NB4 (cell line): ENCODE measurements around the gene SASS6.

Experiments used
- DNase-seq: peaks from one replicate; pipeline ENCODE4 v3.0.0; 2010; ENCODE audit warnings: low read depth
- H3K4me3 ChIP-seq: one replicate; pipeline ENCODE4 v1.5.1; 2011; ENCODE audit warnings: mild to moderate bottlenecking, low read depth, low read length, moderate library complexity
- CTCF ChIP-seq: IDR thresholded peaks from one replicate; pipeline ENCODE4 v1.5.1; 2012; ENCODE audit warnings: low read depth, low read length
- MAX ChIP-seq: IDR thresholded peaks from 2 replicates; pipeline ENCODE4 v1.6.1; 2011; ENCODE audit warnings: low read depth, low read length
- MYC ChIP-seq: IDR thresholded peaks from 2 replicates; pipeline ENCODE4 v1.6.1; 2011; ENCODE audit warnings: low read depth, low read length
- POLR2A ChIP-seq: IDR thresholded peaks from 2 replicates; pipeline ENCODE4 v1.6.1; 2011; ENCODE audit warnings: mild to moderate bottlenecking; ENCODE audit not compliant: insufficient read length; ENCODE audit errors: extremely low read depth

The SASS6 gene

GRCh38 chr1:100080331-100080730, 52.4 kb downstream of the SASS6 start:
- no peak overlapping the region for H3K4me3 ChIP-seq
- TF ChIP-seq MYC (no peak), CTCF (no peak), POLR2A (no peak), MAX (no peak)
- no peak for DNase-seq

DNA sequence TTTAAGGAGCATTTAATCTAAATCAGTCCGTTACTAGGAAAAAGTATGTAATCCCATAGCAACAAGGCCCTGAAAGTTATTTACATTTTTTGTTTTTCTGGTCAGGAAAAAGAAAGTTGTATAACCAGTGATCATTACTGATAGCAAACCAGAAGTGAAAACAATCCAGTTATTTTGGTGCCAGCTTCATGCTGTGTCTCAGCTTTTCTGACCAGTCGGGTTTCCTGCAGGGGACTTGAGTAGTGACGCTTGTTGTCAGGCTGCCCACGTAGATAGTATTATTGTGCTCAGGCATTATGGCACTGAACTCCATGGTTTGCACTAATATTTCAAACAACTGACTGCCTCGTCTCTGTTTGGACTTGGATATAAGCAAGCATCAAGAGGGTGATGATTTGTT, 55.2 kb downstream of the SASS6 start:
- no peak for DNase-seq
- no peak overlapping the region for H3K4me3 ChIP-seq
- no peak for TF ChIP-seq MAX
- no peak for TF ChIP-seq CTCF
- no peak for TF ChIP-seq POLR2A
- no peak for TF ChIP-seq MYC

DNA sequence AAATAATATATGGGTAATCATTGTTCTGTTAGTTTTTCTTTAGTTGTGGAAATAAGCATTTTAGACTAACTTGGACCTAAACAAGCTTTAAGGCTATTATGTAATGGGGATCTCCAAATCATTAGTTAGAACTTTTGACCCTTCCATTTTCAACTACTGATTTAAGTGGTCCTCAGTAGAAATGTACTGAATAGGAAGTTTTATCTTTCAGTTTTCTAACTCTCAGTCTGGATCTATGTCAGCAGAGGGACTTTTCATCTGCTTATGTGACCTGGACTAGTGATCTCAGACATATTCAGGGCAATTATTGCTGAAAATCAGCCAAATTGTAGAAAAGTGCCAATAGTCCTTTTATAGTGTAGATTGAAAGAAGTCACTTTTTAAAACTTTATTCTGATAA, 56.0 kb downstream of the SASS6 start:
- DNase-seq, result no peak
- H3K4me3 ChIP-seq, result no peak overlapping the region
- no peak for TF ChIP-seq MYC
- TF ChIP-seq POLR2A, result no peak
- TF ChIP-seq MAX, result no peak
- TF ChIP-seq CTCF, result no peak

DNA sequence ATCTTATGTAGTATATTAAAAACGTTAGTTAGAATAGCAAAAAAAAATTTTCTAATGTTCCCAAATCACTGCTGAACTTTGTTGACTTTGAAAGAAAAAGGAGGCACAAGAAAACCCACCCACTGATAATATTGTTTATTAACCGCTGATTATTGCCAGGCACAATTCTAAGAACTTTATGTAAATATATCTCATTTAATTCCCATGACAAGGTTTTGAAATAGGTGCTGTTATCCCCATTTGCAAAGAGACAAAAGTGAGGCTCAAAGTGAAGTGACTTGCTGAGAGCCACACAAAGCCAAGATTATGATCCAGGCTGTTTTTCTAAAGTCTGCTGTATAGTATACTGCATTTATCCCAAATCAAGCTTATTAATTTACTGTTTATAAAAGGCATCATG, 56.4 kb downstream of the SASS6 start:
- no peak overlapping the region for H3K4me3 ChIP-seq
- DNase-seq, result no peak
- TF ChIP-seq MAX, result no peak
- TF ChIP-seq CTCF, result no peak
- TF ChIP-seq POLR2A, result no peak
- TF ChIP-seq MYC, result no peak

GRCh38 chr1:100075773-100076172, 57.0 kb downstream of the SASS6 start:
- TF ChIP-seq POLR2A (no peak), MYC (no peak), MAX (no peak), CTCF (no peak)
- H3K4me3 ChIP-seq, result no peak overlapping the region
- no peak for DNase-seq
